SK-N-SH (cell line): ENCODE data around the gene CPHXL2. TPM values are rescaled to one million over a fixed set of nuclear protein-coding genes. Genes with fewer than 3 reads are reported as not detected.

Experiments
- CTCF ChIA-PET: fragments of 300-600, 350-600 bp; formaldehyde crosslinking; extraction: SDS; loops from one replicate; lab custom pipeline; 2021; lab: Yijun Ruan, JAX
- POLR2A ChIA-PET: fragments of 350-600 bp; sonication (Branson Sonifier 250); formaldehyde crosslinking; extraction: SDS; loops from one replicate; lab custom pipeline; 2020; ENCODE audit warnings: antibody characterized with exemption, inconsistent platforms; lab: Yijun Ruan, JAX
- DNase-seq: peaks from one replicate; pipeline ENCODE4 v3.0.0; 2012
- H2AFZ ChIP-seq: fragments of 200-600 bp; sonication (generic); 2 replicates; pipeline ENCODE4 v1.8.1; 2016; ENCODE audit warnings: antibody characterized with exemption, mild to moderate bottlenecking, low read depth
- H3F3A ChIP-seq: fragments of 200-600 bp; sonication (generic); replicated peaks from 2 replicates; pipeline ENCODE3; 2016; ENCODE audit warnings: antibody characterized with exemption, mild to moderate bottlenecking; ENCODE audit not compliant: insufficient read depth
- H3K27ac ChIP-seq, 2 experiments: fragments of 200-500 bp in 1 of 2; fragments of 200-600 bp in 1 of 2; sonication (Bioruptor generic) in 1 of 2; sonication (generic), shearing (Covaris generic) in 1 of 2; 2 replicates each; pipeline versions ENCODE4 v1.5.1 to v1.6.1; 2014 to 2016; ENCODE audit warnings: low read depth in 2 of 2, inconsistent platforms in 1 of 2, low read length in 1 of 2, mild to moderate bottlenecking in 1 of 2, mixed read lengths in 1 of 2
- H3K27me3 ChIP-seq: fragments of 200-600 bp; sonication (generic), shearing (Covaris generic); 2 replicates; pipeline ENCODE4 v1.6.1; 2016; ENCODE audit warnings: mixed run types; ENCODE audit not compliant: insufficient read depth
- H3K36me3 ChIP-seq, 2 experiments: fragments of 200-500 bp in 1 of 2; fragments of 200-600 bp in 1 of 2; sonication (Bioruptor generic) in 1 of 2; sonication (generic) in 1 of 2; replicated peaks in 1 of 2; 2 replicates each; pipeline versions ENCODE3 to v1.5.1; 2014 to 2016; ENCODE audit warnings: low read length in 1 of 2, mild to moderate bottlenecking in 1 of 2; ENCODE audit not compliant: insufficient read depth in 2 of 2, control insufficient read depth in 1 of 2
- H3K4me1 ChIP-seq, 2 experiments: fragments of 200-500 bp in 1 of 2; fragments of 200-600 bp in 1 of 2; sonication (Bioruptor generic) in 1 of 2; sonication (generic), shearing (Covaris generic) in 1 of 2; 2 replicates each; pipeline versions ENCODE4 v1.5.1 to v1.6.1; 2014 to 2016; ENCODE audit warnings: low read depth in 1 of 2, low read length in 1 of 2, mixed run types in 1 of 2; ENCODE audit not compliant: insufficient read depth in 2 of 2, control insufficient read depth in 1 of 2
- H3K4me2 ChIP-seq: fragments of 200-600 bp; sonication (generic), shearing (Covaris generic); 2 replicates; pipeline ENCODE4 v1.6.1; 2017; ENCODE audit warnings: mixed run types
- H3K4me3 ChIP-seq, 2 experiments: fragments of 200-500 bp in 1 of 2; fragments of 200-600 bp in 1 of 2; sonication (Bioruptor generic) in 1 of 2; sonication (generic), shearing (Covaris generic) in 1 of 2; 2 replicates each; pipeline versions ENCODE4 v1.5.1 to v1.8.1; 2014 to 2016; ENCODE audit warnings: low read depth in 2 of 2, inconsistent platforms in 1 of 2, low read length in 1 of 2, mild to moderate bottlenecking in 1 of 2, mixed read lengths in 1 of 2, moderate library complexity in 1 of 2
- H3K79me2 ChIP-seq: fragments of 200-600 bp; sonication (generic); 2 replicates; pipeline ENCODE4 v1.8.1; 2017; ENCODE audit warnings: mild to moderate bottlenecking; ENCODE audit not compliant: insufficient read depth
- H3K9ac ChIP-seq: fragments of 200-600 bp; sonication (generic); 2 replicates; pipeline ENCODE4 v1.6.1; 2017; ENCODE audit warnings: mixed run types
- H3K9me2 ChIP-seq: fragments of 200-600 bp; sonication (generic); 2 replicates; pipeline ENCODE4 v1.6.1; 2017; ENCODE audit warnings: mixed run types
- H3K9me3 ChIP-seq: fragments of 200-600 bp; sonication (generic); 2 replicates; pipeline ENCODE4 v1.6.1; 2017; ENCODE audit warnings: mixed run types, mild to moderate bottlenecking, moderate library complexity
- H4K20me1 ChIP-seq: fragments of 200-600 bp; sonication (generic); 2 replicates; pipeline ENCODE4 v1.6.1; 2017; ENCODE audit warnings: mild to moderate bottlenecking, mixed run types; ENCODE audit not compliant: insufficient read depth
- CHD2 ChIP-seq: fragments of 150-350 bp; IDR thresholded peaks from 2 replicates; pipeline ENCODE4 v1.6.1; 2018; ENCODE audit warnings: low read length; ENCODE audit not compliant: partially characterized antibody
- EP300 ChIP-seq, 2 experiments: IDR thresholded peaks; 2 replicates each; pipeline versions ENCODE4 v1.4.0 to v1.6.1; 2012; ENCODE audit warnings: borderline replicate concordance in 1 of 2, low read depth in 1 of 2, low read length in 1 of 2
- FOXJ3 ChIP-seq: sonication (generic); formaldehyde crosslinking; IDR thresholded peaks from 2 replicates; pipeline ENCODE4 v1.5.1; 2020; ENCODE audit warnings: mild to moderate bottlenecking, missing genetic modification reagents
- FOXM1 ChIP-seq: IDR thresholded peaks from 2 replicates; pipeline ENCODE4 v1.4.0; 2012; ENCODE audit warnings: low read depth, mild to moderate bottlenecking
- MEF2A ChIP-seq: IDR thresholded peaks from 2 replicates; pipeline ENCODE4 v1.4.0; 2012; ENCODE audit warnings: low read depth, borderline replicate concordance
- MXI1 ChIP-seq: IDR thresholded peaks from 2 replicates; pipeline ENCODE4 v1.6.1; 2012; ENCODE audit warnings: mild to moderate bottlenecking, low read depth, low read length, improper control_type of control experiment
- PBX3 ChIP-seq: IDR thresholded peaks from 2 replicates; pipeline ENCODE4; 2012
- RFX5 ChIP-seq: IDR thresholded peaks from 2 replicates; pipeline ENCODE4 v1.6.1; 2012; ENCODE audit warnings: mild to moderate bottlenecking, improper control_type of control experiment, low read length
- RXRA ChIP-seq: IDR thresholded peaks from 2 replicates; pipeline ENCODE4 v1.4.0; 2012; ENCODE audit warnings: low read depth, mild to moderate bottlenecking, borderline replicate concordance
- SIN3A ChIP-seq: IDR thresholded peaks from 2 replicates; pipeline ENCODE4 v1.6.1; 2012; ENCODE audit warnings: low read depth, mild to moderate bottlenecking, low read length, moderate library complexity, borderline replicate concordance
- TAF1 ChIP-seq: IDR thresholded peaks from 2 replicates; pipeline ENCODE4 v1.6.1; 2012; ENCODE audit warnings: low read depth, mild to moderate bottlenecking, low read length, moderate library complexity, borderline replicate concordance
- USF1 ChIP-seq: IDR thresholded peaks from 2 replicates; pipeline ENCODE4 v1.4.0; 2012; ENCODE audit warnings: low read depth, borderline replicate concordance
- WGBS: methylation state at CpG from one replicate; pipeline ENCODE4 v1.1.6; 2017; ENCODE audit warnings: low lambda C conversion rate; 5-methylcytosine and 5-hydroxymethylcytosine counted together
- polyA plus RNA-seq, 3 experiments: library from polyadenylated mRNA; depleted of rRNA; stranded (reverse); fragments of >200 nt; gene quantifications; 2 replicates each; pipeline ENCODE4 v1.2.3, GENCODE V29; 2012
- TF ChIP-seq, protein P1 (sequence below): fragments of 150-350 bp; IDR thresholded peaks from 2 replicates; pipeline ENCODE4 v1.6.1; 2016; ENCODE audit warnings: mild to moderate bottlenecking, low read depth, low read length
- TF ChIP-seq, protein P2 (sequence below): IDR thresholded peaks from 2 replicates; pipeline ENCODE4 v1.6.1; 2012; ENCODE audit warnings: mild to moderate bottlenecking, low read depth, low read length, moderate library complexity

The CPHXL2 gene
- polyA plus RNA-seq, 1 of the 3 experiments (the other 2 are of a cell fraction): not detected

GRCh38 chr16:75647112-75647491, 29.7 kb downstream of the CPHXL2 start:
- TF ChIP-seq MXI1 (no peak), FOXJ3 (no peak), USF1 (0 out of 2 replicates have a peak, but pooled peaks have one; percentile 19)
- Histone ChIP-seq H3K9me3 (no peaks in the 10 kb centered on the region), H3K79me2 (peaks cover 97% of the 10 kb centered on the region), H3K4me3 (peak overlapping the region; percentile 88 to 90), H3K4me1 (peaks cover 6 to 17% of the 10 kb centered on the region in 2 experiments; a peak in 3 of 4 replicates), H3K4me2 (peak overlapping the region; percentile 93), H3K27me3 (no peaks in the 10 kb centered on the region), H3K9ac (peak overlapping the region; percentile 97), H4K20me1 (peaks cover 39% of the 10 kb centered on the region), H2AFZ (peak overlapping the region; percentile 89), H3K9me2 (no peaks in the 10 kb centered on the region), H3F3A (no peaks in the 10 kb centered on the region), H3K36me3 (peaks cover 28% of the 10 kb centered on the region in 2 experiments), H3K27ac (peak overlapping the region; percentile 71 to 92)
- POLR2A ChIA-PET: interaction anchor here (1.4 to 1.9 kb wide), 2 partner anchors 16 to 24 kb away, joined by 5 to 7 read pairs; partner anchors contain the start of gene ADAT1
- CTCF ChIA-PET: no interaction called here
- WGBS: under 1% methylated on average over 10 of the region's 18 CpGs
- DNase-seq: no peak

GRCh38 chr16:75644240-75645012, 32.4 kb downstream of the CPHXL2 start:
- Histone ChIP-seq H3K4me2 (no peak overlapping the region), H3K79me2 (peaks cover 85% of the 10 kb centered on the region), H3K27me3 (no peaks in the 10 kb centered on the region), H3K9ac (no peak overlapping the region), H3K4me1 (peaks cover 6 to 9% of the 10 kb centered on the region in 2 experiments; a peak in 2 of 4 replicates), H3K36me3 (peaks cover 48 to 49% of the 10 kb centered on the region in 2 experiments), H3K9me2 (no peaks in the 10 kb centered on the region), H3K4me3 (no peak overlapping the region), H3K27ac (no peak overlapping the region), H3K9me3 (no peaks in the 10 kb centered on the region), H4K20me1 (peaks cover 26% of the 10 kb centered on the region), H2AFZ (no peak overlapping the region), H3F3A (no peaks in the 10 kb centered on the region)
- ChIA-PET POLR2A (no interaction called here), CTCF (interaction anchor here (0.6 kb wide), 2 partner anchors 23 to 126 kb away, joined by 3 read pairs; no protein-coding TSS in a partner anchor)
- no peak for TF ChIP-seq RXRA
- TF ChIP-seq TAF1: no peak
- TF ChIP-seq FOXM1: no peak
- no peak for TF ChIP-seq RFX5
- no peak for TF ChIP-seq CHD2
- no peak for TF ChIP-seq MEF2A
- TF ChIP-seq SIN3A: no peak
- TF ChIP-seq, protein P1, sequence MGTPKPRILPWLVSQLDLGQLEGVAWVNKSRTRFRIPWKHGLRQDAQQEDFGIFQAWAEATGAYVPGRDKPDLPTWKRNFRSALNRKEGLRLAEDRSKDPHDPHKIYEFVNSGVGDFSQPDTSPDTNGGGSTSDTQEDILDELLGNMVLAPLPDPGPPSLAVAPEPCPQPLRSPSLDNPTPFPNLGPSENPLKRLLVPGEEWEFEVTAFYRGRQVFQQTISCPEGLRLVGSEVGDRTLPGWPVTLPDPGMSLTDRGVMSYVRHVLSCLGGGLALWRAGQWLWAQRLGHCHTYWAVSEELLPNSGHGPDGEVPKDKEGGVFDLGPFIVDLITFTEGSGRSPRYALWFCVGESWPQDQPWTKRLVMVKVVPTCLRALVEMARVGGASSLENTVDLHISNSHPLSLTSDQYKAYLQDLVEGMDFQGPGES: no peak
- TF ChIP-seq USF1: no peak
- no peak for TF ChIP-seq MXI1
- TF ChIP-seq PBX3: no peak
- TF ChIP-seq, protein P2, sequence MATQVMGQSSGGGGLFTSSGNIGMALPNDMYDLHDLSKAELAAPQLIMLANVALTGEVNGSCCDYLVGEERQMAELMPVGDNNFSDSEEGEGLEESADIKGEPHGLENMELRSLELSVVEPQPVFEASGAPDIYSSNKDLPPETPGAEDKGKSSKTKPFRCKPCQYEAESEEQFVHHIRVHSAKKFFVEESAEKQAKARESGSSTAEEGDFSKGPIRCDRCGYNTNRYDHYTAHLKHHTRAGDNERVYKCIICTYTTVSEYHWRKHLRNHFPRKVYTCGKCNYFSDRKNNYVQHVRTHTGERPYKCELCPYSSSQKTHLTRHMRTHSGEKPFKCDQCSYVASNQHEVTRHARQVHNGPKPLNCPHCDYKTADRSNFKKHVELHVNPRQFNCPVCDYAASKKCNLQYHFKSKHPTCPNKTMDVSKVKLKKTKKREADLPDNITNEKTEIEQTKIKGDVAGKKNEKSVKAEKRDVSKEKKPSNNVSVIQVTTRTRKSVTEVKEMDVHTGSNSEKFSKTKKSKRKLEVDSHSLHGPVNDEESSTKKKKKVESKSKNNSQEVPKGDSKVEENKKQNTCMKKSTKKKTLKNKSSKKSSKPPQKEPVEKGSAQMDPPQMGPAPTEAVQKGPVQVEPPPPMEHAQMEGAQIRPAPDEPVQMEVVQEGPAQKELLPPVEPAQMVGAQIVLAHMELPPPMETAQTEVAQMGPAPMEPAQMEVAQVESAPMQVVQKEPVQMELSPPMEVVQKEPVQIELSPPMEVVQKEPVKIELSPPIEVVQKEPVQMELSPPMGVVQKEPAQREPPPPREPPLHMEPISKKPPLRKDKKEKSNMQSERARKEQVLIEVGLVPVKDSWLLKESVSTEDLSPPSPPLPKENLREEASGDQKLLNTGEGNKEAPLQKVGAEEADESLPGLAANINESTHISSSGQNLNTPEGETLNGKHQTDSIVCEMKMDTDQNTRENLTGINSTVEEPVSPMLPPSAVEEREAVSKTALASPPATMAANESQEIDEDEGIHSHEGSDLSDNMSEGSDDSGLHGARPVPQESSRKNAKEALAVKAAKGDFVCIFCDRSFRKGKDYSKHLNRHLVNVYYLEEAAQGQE: no peak
- no peak for TF ChIP-seq EP300 (IDR thresholded peaks at IDR 0.05; ENCODE audit: borderline replicate concordance in 1 of 2, low read depth in 1 of 2, low read length in 1 of 2)
- 96% methylated on average over 6 of the region's 7 CpGs for WGBS
- no peak for DNase-seq
